ENCODE measurements around the gene GLI3.

Gene GLI3

GRCh38 chr7:42143711-42144600, 93.1 kb downstream of the GLI3 start:
- no peak for DNase-seq (ENCODE audit: low read depth in 2 of 2)

- DNase-seq (ENCODE audit: low read depth in 2 of 2), result no peak
Observed at GRCh38 chr7:42142089-42142488, 94.9 kb downstream of the GLI3 start.

GRCh38 chr7:42139751-42140150, 97.3 kb downstream of the GLI3 start:
- no peak for DNase-seq (ENCODE audit: low read depth in 2 of 2)

- no peak for DNase-seq (ENCODE audit: low read depth in 2 of 2)
Observed at GRCh38 chr7:42138691-42139090, 98.3 kb downstream of the GLI3 start.

- no peak for DNase-seq (ENCODE audit: low read depth in 2 of 2)
Observed at GRCh38 chr7:42137941-42138340, 99.1 kb downstream of the GLI3 start.

GRCh38 chr7:42137431-42137830, 99.6 kb downstream of the GLI3 start:
- no peak for DNase-seq (ENCODE audit: low read depth in 2 of 2)

GRCh38 chr7:42135728-42136127, 101.3 kb downstream of the GLI3 start:
- no peak for DNase-seq (ENCODE audit: low read depth in 2 of 2)

- no peak for DNase-seq (ENCODE audit: low read depth in 2 of 2)
Observed at GRCh38 chr7:42134276-42134876, 102.6 kb downstream of the GLI3 start.

GRCh38 chr7:42133321-42133720, 103.7 kb downstream of the GLI3 start:
- DNase-seq (ENCODE audit: low read depth in 2 of 2), result no peak

GRCh38 chr7:42128703-42129102, 108.3 kb downstream of the GLI3 start:
- no peak for DNase-seq (ENCODE audit: low read depth in 2 of 2)

- DNase-seq (ENCODE audit: low read depth in 2 of 2), result no peak
Observed at GRCh38 chr7:42127232-42127622, 109.8 kb downstream of the GLI3 start.

- DNase-seq (ENCODE audit: low read depth in 2 of 2), result no peak
Observed at GRCh38 chr7:42126475-42127231, 110.4 kb downstream of the GLI3 start.

- no peak for DNase-seq (ENCODE audit: low read depth in 2 of 2)
Observed at GRCh38 chr7:42125321-42125720, 111.7 kb downstream of the GLI3 start.

GRCh38 chr7:42123716-42124115, 113.3 kb downstream of the GLI3 start:
- no peak for DNase-seq (ENCODE audit: low read depth in 2 of 2)

GRCh38 chr7:42120191-42120590, 116.8 kb downstream of the GLI3 start:
- no peak for DNase-seq (ENCODE audit: low read depth in 2 of 2)

- no peak for DNase-seq (ENCODE audit: low read depth in 2 of 2)
Observed at GRCh38 chr7:42117201-42117600, 119.8 kb downstream of the GLI3 start.

GRCh38 chr7:42115795-42116194, 121.2 kb downstream of the GLI3 start:
- no peak for DNase-seq (ENCODE audit: low read depth in 2 of 2)

- no peak for DNase-seq (ENCODE audit: low read depth in 2 of 2)
Observed at GRCh38 chr7:42110333-42110732, 126.7 kb downstream of the GLI3 start.

- no peak for DNase-seq (ENCODE audit: low read depth in 2 of 2)
Observed at GRCh38 chr7:42108803-42109528, 128.0 kb downstream of the GLI3 start.

- no peak for DNase-seq (ENCODE audit: low read depth in 2 of 2)
Observed at GRCh38 chr7:42107484-42108240, 129.3 kb downstream of the GLI3 start.

GRCh38 chr7:42106562-42106961, 130.4 kb downstream of the GLI3 start:
- DNase-seq (ENCODE audit: low read depth in 2 of 2), result no peak

Data from activated CD4-positive, alpha-beta T cell treated with anti-CD3 and anti-CD28 coated beads for 24 hours (primary cell).